Measurements from ENCODE around the gene SPATA13.

DNA sequence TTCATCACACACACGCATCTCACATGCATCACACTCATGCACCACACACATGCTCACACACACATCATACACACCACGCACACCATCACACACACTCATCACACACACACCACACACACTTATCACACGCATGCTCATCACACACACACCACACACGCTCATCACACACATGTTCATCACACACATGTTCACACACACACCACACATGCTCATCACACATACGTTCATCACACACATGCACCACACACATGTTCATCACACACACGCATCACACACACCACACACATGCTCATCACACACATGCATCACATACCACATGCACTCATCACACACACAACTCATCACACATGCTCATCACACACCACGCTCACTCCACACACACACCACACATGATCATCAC lies 195.8 kb downstream of the SPATA13 start:
- no peak for TF ChIP-seq CTCF (IDR thresholded peaks at IDR 0.05; ENCODE audit: borderline replicate concordance, extremely low read depth, low read length, poor library complexity, severe bottlenecking)
- TF ChIP-seq EZH2 (IDR thresholded peaks at IDR 0.05; ENCODE audit: borderline replicate concordance, low read depth, low read length, severe bottlenecking) = no peak

Data from DND-41 (cell line).